Activated T-helper 1 cell treated with anti-CD3 and anti-CD28 coated beads, Interleukin-12 subunit alpha, Interleukin-12 subunit beta, Interleukin-2, Interleukin-4 antibody, amounts not matched to agents 30 ng/mL and 10 ng/mL and 1 ng/mL, durations not matched to agents 14 hours and 24 hours and 36 hours (primary cell): ENCODE data around the gene GP9. TPM values are rescaled to one million over a fixed set of nuclear protein-coding genes. Genes with fewer than 3 reads are reported as not detected.

Experiments used
- DNase-seq: peaks from one replicate; pipeline ENCODE4 v3.0.0; 2021; ENCODE audit warnings: low spot score
- H3K27ac Mint-ChIP-seq: one replicate; pipeline ENCODE4 v1.8.0; 2021; ENCODE audit warnings: mild to moderate bottlenecking, mixed read lengths
- H3K27me3 Mint-ChIP-seq: one replicate; pipeline ENCODE4 v1.8.0; 2022; ENCODE audit warnings: mild to moderate bottlenecking, moderate library complexity, mixed read lengths; ENCODE audit not compliant: insufficient read depth
- H3K36me3 Mint-ChIP-seq: one replicate; pipeline ENCODE4 v1.8.0; 2021; ENCODE audit warnings: low read depth, mixed read lengths
- H3K4me1 Mint-ChIP-seq: one replicate; pipeline ENCODE4 v1.8.0; 2021; ENCODE audit warnings: low read depth, mixed read lengths
- H3K4me3 Mint-ChIP-seq: one replicate; pipeline ENCODE4 v1.8.0; 2021; ENCODE audit warnings: mild to moderate bottlenecking, moderate library complexity, mixed read lengths
- H3K9me3 Mint-ChIP-seq: one replicate; pipeline ENCODE4 v1.8.0; 2021; ENCODE audit warnings: mixed read lengths
- intact Hi-C: fragments of 100-400 bp; cut with micrococcal nuclease; formaldehyde crosslinking; loops from one replicate; pipeline ENCODE4 v1.15.1; 2024
- total RNA-seq: library from RNA; stranded (reverse); gene quantifications from 2 replicates; pipeline ENCODE4 v1.2.3, GENCODE V29; 2022

Gene GP9
- not detected in 2 replicates for total RNA-seq

- no peak within 1 kb of the TSS for H3K4me3 Mint-ChIP-seq
- no peak for DNase-seq
- no peaks in the 10 kb centered on the region for H3K4me1 Mint-ChIP-seq
- H3K36me3 Mint-ChIP-seq: no peaks in the 10 kb centered on the region
- H3K9me3 Mint-ChIP-seq: no peaks in the 10 kb centered on the region
- intact Hi-C loops: no loop called here
- peaks cover 10% of the 10 kb centered on the region for H3K27me3 Mint-ChIP-seq
- H3K27ac Mint-ChIP-seq: no peak within 1 kb of the TSS
Measured at GRCh38 chr3:129060276-129061022, at the start of gene GP9. TSS of gene GP9 (plus strand) at chr3:129060779. CDS start at chr3:129061740, 961 bp downstream.

GRCh38 chr3:129013491-129013891, 47.1 kb upstream of the GP9 start:
- peaks cover 2% of the 10 kb centered on the region for H3K36me3 Mint-ChIP-seq
- intact Hi-C loops: no loop called here
- H3K4me3 Mint-ChIP-seq: no peak overlapping the region
- H3K27me3 Mint-ChIP-seq: peaks cover 2% of the 10 kb centered on the region
- no peak overlapping the region for H3K27ac Mint-ChIP-seq
- H3K4me1 Mint-ChIP-seq: peaks cover 45% of the 10 kb centered on the region
- H3K9me3 Mint-ChIP-seq: no peaks in the 10 kb centered on the region
- DNase-seq: no peak

GRCh38 chr3:129014148-129014547, 46.4 kb upstream of the GP9 start:
- peaks cover 2% of the 10 kb centered on the region for H3K27me3 Mint-ChIP-seq
- H3K27ac Mint-ChIP-seq: no peak overlapping the region
- DNase-seq: no peak
- H3K4me3 Mint-ChIP-seq: no peak overlapping the region
- intact Hi-C loops: no loop called here
- peaks cover 2% of the 10 kb centered on the region for H3K36me3 Mint-ChIP-seq
- no peaks in the 10 kb centered on the region for H3K9me3 Mint-ChIP-seq
- peaks cover 48% of the 10 kb centered on the region for H3K4me1 Mint-ChIP-seq

- no peaks in the 10 kb centered on the region for H3K9me3 Mint-ChIP-seq
- no peak overlapping the region for H3K4me3 Mint-ChIP-seq
- H3K4me1 Mint-ChIP-seq: peaks cover 46% of the 10 kb centered on the region
- peak overlapping the region; percentile 80 for H3K27ac Mint-ChIP-seq
- peaks cover 2% of the 10 kb centered on the region for H3K27me3 Mint-ChIP-seq
- intact Hi-C loops: no loop called here
- no peak for DNase-seq
- H3K36me3 Mint-ChIP-seq: peaks cover 2% of the 10 kb centered on the region
Measured at GRCh38 chr3:129014793-129015345, 45.7 kb upstream of the GP9 start.

GRCh38 chr3:129015388-129016105, 45.0 kb upstream of the GP9 start:
- intact Hi-C loops: loop anchor here (1.0 kb wide), 3 partner anchors 12 to 45 kb away; no protein-coding TSS in a partner anchor
- peak; percentile 22 for DNase-seq
- Mint-ChIP-seq H3K27me3 (peaks cover 2% of the 10 kb centered on the region), H3K27ac (peak overlapping the region; percentile 91), H3K4me1 (peaks cover 46% of the 10 kb centered on the region), H3K36me3 (peaks cover 2% of the 10 kb centered on the region), H3K9me3 (no peaks in the 10 kb centered on the region), H3K4me3 (peak overlapping the region; percentile 71)

- Mint-ChIP-seq H3K36me3 (peaks cover 2% of the 10 kb centered on the region), H3K27me3 (peaks cover 2% of the 10 kb centered on the region), H3K4me3 (peak overlapping the region; percentile 71), H3K4me1 (peaks cover 46% of the 10 kb centered on the region), H3K9me3 (no peaks in the 10 kb centered on the region), H3K27ac (peak overlapping the region; percentile 91)
- intact Hi-C loops: loop anchor here (1.0 kb wide), 3 partner anchors 11 to 46 kb away; no protein-coding TSS in a partner anchor
- peak; percentile 31 for DNase-seq
Measured at GRCh38 chr3:129016356-129016719, 44.2 kb upstream of the GP9 start.

DNA sequence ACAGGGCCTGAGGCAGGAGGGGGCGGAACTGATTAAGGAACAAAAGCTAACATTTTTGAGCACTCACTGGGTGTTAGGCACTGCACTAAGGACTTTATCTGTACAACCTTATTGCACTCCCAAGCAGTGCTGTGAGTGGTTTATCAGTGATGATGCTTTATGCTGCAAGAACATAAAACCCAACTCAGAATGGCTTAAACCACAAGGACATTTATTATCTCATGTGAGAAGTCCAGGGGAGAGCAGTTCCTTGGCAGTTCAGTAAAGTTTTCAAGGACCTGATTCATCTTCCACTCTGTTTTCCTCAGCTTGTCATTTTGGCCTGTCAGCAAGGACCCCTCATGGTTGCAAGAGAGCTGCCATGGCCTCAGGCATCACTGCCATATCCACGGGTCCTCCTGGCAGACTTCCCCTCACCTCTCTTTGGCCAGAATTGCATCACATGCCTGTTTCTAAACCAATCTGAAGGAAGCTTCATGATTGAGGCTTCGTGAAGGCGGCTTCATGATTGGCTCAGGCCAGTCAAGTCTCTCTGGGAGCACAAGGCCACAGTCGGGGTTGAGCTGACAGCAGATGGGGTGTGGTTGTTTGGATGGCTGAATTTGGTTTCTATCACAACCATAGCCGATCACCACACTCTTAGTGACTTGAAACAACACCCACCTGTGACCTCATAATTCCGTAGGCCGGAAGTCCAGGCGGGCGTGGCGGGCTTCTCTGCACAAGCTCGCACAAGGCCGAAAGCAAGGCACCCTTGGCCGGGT, 43.7 kb upstream of the GP9 start:
- H3K36me3 Mint-ChIP-seq: peaks cover 2% of the 10 kb centered on the region
- peaks cover 2% of the 10 kb centered on the region for H3K27me3 Mint-ChIP-seq
- no peak for DNase-seq
- peaks cover 46% of the 10 kb centered on the region for H3K4me1 Mint-ChIP-seq
- intact Hi-C loops: loop anchor here (1.0 kb wide), 3 partner anchors 10 to 47 kb away; no protein-coding TSS in a partner anchor
- no peaks in the 10 kb centered on the region for H3K9me3 Mint-ChIP-seq
- peak overlapping the region; percentile 91 for H3K27ac Mint-ChIP-seq
- no peak overlapping the region for H3K4me3 Mint-ChIP-seq

- Mint-ChIP-seq H3K4me1 (peaks cover 43% of the 10 kb centered on the region), H3K36me3 (peaks cover 2% of the 10 kb centered on the region)
Measured at GRCh38 chr3:129017484-129017899, 43.1 kb upstream of the GP9 start.

DNA sequence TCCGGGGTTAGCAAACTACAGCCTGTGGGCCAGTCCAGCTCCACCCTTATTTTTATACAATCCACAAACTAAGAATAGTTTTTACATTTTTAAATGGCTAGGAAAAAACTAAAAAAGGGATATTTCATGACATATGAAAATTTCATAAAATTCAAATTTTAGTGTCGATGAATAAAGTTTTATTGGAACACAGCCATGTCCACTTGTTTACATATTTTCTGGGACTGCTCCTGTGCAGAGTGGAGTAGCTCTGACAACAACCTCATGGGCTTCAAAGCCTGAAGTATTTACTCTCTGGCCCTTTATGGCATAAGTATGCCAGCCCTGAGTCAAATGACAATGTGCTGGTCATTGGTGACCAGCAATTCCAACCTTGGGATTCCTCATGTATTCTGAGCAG, 42.3 kb upstream of the GP9 start:
- no peak for DNase-seq
- Mint-ChIP-seq H3K27ac (no peak overlapping the region), H3K36me3 (peaks cover 2% of the 10 kb centered on the region), H3K27me3 (peaks cover 5% of the 10 kb centered on the region), H3K4me1 (peaks cover 39% of the 10 kb centered on the region), H3K9me3 (no peaks in the 10 kb centered on the region), H3K4me3 (no peak overlapping the region)
- intact Hi-C loops: no loop called here

More at GRCh38 chr3:129017484-129017899, 43.1 kb upstream of the GP9 start:
- DNase-seq: no peak
- intact Hi-C loops: no loop called here
- peak overlapping the region; percentile 61 for H3K27ac Mint-ChIP-seq
- H3K27me3 Mint-ChIP-seq: peaks cover 2% of the 10 kb centered on the region
- H3K4me3 Mint-ChIP-seq: no peak overlapping the region
- no peaks in the 10 kb centered on the region for H3K9me3 Mint-ChIP-seq

DNA sequence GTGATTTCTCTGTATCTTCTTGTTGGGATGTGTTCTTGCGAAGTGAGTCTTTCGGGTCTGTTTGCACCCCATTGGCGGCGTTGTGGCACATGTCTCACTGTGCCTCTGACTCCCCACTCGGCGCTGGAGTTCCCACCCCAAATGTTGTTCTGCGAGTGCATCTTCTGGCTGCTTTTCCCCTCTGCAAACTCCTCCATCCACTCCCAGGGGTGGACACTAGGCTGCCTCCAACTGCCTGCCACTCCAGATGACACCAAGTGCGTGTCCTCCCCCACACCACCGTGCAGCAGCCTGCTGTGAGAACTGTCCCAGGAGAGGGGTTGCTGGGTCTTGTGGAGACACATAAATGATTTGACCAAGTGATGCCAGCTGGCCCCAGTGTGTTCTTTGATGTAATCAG, 41.8 kb upstream of the GP9 start:
- Mint-ChIP-seq H3K9me3 (no peaks in the 10 kb centered on the region), H3K36me3 (peaks cover 2% of the 10 kb centered on the region), H3K27ac (peak overlapping the region; percentile 23), H3K4me1 (peaks cover 39% of the 10 kb centered on the region), H3K27me3 (peaks cover 5% of the 10 kb centered on the region), H3K4me3 (no peak overlapping the region)
- DNase-seq: no peak
- intact Hi-C loops: no loop called here

- H3K9me3 Mint-ChIP-seq: no peaks in the 10 kb centered on the region
- no peak overlapping the region for H3K4me3 Mint-ChIP-seq
- intact Hi-C loops: no loop called here
- peaks cover 2% of the 10 kb centered on the region for H3K36me3 Mint-ChIP-seq
- H3K4me1 Mint-ChIP-seq: peaks cover 39% of the 10 kb centered on the region
- no peak overlapping the region for H3K27ac Mint-ChIP-seq
- H3K27me3 Mint-ChIP-seq: peaks cover 5% of the 10 kb centered on the region
- DNase-seq: no peak
Measured at GRCh38 chr3:129019266-129019665, 41.3 kb upstream of the GP9 start.

DNA sequence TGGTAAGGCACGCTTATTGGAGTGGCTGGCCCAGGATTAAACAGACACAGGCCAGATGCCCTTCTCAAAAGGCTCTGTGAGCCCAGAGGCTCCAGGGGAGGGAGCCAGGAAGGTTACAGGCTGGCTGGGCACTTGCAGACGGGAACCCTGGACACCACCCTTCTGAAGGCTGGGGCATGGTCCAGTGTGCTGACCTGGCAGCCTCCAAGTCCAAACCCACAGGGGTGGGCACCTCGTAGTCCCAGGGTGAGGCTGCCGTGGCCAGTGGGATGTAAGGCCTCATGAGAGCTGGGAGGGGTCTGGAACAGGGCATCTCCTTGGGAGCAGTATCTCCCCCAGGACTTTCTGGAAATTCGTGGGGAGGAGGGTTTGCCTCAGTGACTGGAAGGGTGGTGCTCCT, 39.9 kb upstream of the GP9 start:
- Mint-ChIP-seq H3K27me3 (peaks cover 13% of the 10 kb centered on the region), H3K4me1 (peaks cover 39% of the 10 kb centered on the region)

More for the DNA sequence above, 39.9 kb upstream of the GP9 start:
- peaks cover 5% of the 10 kb centered on the region for H3K36me3 Mint-ChIP-seq
- intact Hi-C loops: no loop called here
- H3K27ac Mint-ChIP-seq: no peak overlapping the region
- H3K4me3 Mint-ChIP-seq: no peak overlapping the region
- no peaks in the 10 kb centered on the region for H3K9me3 Mint-ChIP-seq
- DNase-seq: no peak
